ENCODE data around the gene GABRB2.
"Not testable (repeated sequence)": the region's sequence is repeated elsewhere in the genome, so short reads cannot be mapped to it uniquely, and the experiment has no call there.

The GABRB2 gene

DNA sequence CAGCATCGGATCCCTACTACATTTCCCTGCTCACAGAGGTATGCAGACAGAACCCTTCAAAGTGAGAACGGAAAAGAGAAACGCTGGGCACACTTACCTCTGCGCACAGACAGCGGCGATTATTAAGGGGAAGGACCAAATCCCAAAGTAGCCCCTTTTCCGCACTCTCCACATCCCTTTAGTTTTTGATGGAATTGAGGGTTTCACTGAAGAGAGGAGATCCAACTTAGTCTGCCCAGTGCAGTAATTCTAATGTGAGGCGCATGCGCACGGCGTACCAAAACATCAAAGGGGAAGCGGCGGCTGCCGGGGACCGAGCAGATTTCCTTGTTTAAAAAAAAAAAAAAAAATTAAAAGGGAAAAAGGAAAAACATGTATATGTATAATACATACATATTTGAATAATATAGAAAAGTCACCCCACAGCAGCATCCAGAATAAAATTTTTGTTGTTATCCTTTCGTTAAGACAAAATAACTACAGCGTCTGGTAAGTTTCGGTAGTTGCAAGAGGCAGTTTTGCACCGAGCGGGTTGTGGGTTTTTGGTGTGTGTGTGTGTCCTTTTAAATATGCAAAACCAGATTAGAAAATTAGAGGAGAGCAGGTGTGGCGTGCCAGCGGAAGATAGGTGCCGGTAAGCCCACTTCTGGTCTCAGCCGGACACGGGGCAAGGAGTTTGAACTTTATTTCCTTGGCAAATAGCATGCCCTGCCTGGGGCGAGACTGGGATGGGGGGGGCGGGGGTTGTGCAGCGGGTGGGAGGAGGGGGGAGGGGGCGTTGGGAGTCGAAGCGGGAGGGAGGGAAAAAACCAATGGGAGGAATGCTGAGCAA lies at the start of gene GABRB2:
Gene GABRB2 (minus strand): TSS at position 256 of the 832 bp plus-strand sequence. CDS start 82 bp downstream, at position 174.
- DNase-seq = peak; percentile 85

DNA sequence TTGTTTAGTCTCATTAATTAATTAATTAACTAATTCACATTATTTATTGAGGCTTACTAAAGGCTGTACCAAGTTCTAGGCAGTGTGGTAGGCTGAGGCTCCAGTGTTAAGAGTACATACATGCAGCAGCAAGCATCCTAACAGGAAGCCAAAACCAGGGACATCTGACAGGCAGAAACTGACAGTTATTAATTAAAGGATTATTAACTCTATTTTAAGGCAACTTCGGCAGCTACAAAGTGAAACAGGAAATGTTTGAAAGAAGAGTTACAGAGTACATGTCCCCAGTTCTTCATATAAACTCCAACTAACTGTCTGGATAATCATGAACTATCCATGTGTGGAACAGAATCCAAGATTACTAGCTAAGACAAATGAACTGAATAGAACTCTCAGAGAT lies 39.3 kb upstream of the GABRB2 start:
- DNase-seq = no peak

DNA sequence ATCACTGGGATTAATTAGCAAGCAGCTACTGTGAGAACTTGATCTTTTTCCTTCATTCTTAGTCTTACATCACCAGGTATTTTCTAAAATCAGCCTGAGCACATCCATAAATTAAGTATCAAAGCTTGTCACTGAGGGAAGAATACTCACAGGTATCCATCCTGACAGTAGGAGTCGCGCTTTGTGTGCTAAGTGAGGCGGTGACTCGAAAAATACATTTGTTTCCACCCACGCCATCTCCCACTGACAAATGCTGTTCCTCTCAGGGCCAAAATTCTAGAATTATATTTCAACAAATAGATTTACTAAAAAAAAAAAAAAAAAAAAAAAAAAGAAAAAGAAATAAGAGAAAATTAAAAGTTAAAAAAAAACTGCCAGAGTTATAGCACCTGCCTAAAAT lies 34.1 kb upstream of the GABRB2 start:
- DNase-seq = no peak

DNA sequence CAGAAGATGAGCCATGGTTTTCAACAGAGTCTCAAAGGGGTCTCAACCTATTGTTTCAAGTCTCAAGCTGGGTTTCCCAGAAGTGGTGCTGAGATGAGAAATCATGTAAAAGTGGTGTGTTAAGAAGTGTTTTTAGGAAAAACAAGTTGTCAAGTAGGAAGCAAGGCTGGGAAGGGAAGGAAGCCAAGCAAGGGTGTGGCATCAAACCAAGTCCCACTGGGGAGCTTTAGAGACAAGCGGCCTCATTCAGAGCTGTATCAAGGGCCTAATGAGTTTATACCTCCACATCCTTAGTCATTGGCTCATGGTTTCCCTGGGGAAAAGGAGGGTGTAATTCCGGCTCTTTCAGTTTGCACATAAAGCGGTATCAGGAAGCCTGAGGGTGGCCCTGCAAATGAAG lies 26.4 kb upstream of the GABRB2 start:
- no peak for DNase-seq

DNA sequence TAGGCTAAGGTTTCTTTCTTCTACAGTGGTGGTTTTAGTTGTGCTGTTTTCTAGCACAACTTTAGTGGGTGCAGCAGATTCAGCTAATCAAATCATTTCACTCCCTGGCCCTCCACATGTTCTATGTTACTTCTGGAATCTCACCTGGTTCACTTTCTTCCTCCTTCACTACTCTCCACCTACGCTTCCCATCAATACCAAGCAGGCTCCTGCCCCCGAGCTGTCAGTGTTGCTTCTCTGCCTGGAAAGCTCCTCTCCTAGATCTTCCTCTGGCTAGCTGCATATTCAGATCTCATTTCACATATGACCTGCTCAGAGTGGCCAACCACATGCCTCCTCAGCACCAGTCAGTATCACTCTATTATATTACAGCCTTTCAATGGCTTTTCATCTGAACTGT lies 19.6 kb upstream of the GABRB2 start:
- no peak for DNase-seq

DNA sequence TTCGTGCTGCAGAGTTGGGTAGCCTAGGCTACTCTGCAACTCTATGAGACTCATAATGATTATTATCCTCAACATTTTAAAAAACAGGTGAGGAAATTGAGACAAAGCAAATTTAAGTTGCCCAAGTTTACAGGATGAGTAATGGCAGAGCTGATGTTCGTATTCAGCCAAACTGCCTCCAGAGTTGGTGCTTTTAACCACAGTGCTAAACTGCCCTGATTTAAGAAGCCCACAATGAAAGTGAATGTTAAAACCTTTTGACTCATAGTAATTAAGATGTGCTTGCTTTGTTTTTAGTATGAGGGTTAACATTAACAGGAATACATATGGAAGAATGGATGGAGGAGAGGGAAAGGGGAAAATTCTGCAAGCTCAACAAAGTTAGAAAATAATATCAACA lies 15.9 kb upstream of the GABRB2 start:
- DNase-seq = no peak

DNA sequence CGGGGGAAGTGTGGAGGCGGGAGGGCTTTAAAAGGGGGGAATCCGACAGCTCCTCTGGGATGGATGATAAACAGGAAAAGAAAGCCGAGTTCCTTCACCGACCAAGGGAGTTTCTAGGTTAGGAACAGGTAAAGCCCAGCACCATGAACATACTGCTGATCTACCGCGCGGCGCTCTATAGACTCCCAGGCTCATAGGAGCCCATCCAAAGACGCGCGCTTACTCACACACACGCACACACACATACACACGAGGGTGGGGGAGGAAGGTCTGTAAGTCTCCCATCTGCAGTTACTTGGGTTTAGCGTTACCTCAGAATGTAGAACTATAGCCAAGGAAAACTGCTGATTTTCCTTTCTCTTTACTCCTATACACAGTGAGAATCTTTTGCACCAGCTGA lies 2.6 kb upstream of the GABRB2 start:
- peak; percentile 75 for DNase-seq

DNA sequence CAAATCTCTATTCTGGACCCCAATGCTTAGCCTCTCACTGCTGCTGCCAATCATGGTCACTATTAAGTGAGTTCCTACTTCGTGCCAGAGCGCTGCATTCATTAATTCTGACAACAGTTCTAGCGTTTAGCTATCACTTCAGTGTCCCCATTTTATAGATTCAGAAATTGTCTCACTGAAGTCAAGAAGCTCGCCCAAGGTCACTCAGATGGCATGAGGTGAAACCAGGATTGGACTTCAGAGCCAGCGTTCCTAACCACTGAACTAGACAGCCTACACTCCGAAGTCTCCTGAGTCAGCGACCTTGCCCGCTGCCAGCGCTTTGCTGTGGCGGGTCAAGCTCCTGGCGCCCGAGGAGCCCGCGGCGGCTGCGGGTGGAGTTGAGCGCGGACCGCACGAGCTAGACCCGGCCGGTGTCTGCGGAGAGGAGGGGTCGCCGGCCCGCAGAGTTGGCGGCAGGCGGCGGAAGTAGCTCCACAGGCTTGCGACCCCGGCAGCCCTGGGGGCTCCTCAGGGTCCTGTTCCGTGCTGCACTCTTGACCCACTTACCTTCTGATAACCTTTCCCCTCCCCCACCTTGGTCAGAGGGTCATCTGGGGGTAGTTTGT lies 2.1 kb upstream of the GABRB2 start:
- peak; percentile 72 for DNase-seq

DNA sequence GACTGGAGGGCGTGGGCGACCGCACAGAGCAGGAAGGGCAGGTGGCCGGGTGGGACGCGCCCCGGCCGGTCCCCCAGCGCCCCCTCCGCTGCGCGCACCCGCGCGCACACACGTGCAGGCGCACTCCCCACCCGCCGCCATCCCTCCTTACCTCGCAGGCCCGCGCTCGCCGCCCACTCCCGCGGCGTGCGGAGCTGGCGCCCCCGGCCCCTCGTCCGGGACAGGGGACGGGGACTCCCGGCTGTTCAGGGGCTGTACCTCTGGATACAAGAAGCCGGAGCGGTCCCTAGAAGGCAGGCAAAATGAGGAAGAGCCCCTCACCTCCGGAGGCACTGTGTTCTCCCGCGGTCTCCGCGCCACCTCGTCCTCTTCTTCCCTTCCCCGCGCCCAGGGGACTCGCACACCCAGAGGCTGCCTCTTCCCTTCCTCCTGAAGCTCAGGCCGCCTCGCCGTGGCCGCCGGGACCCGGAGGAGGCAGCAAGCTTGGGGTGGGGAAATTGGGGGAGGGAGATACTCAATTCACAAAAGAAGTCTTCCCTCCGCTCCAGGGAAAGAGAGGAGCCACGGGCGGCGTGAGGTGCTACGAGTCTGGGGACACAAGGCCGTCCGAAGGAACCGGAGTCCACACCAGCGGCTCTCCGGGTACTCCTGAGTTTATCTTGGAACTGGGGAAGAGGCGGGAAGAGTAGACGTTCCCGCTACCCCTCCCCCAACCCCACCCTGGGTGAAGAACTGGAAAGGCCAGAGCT lies 1.4 kb upstream of the GABRB2 start:
- peak; percentile 80 for DNase-seq

DNA sequence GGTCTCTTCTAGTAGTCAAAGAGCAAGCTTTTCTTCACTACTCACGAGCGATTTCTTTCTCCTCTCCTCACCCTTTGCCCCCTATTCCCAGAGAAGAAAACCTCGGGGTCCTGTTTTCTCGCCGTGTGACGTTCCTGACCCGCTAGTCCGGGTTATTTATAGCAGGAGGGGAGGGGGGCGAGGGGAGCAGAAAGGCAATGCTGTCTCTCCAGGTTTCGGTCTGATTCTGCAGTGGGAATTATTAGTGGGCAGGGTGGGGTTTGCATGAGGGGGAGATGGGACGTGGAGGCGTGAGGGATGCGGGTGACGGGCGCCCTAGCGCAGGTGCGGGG lies 847 bp upstream of the GABRB2 start:
- DNase-seq = peak; percentile 74

DNA sequence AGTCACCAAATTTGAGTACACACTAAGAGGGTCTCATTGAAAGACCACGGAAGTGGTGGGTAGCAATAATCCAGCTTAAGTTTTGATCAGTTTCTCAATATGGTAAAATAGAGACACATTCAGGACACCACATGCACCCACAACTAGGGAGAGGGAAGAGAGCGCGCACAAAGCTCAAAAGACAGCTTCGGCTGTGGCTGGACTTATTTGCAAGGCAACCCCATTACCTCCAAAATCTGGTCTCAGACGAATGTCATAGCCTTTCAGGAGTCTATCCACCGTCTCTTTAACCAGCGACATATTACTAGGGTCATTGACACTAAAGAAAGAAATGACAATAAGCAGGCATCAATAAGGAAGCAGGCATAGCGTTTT lies 443 bp downstream of the GABRB2 start:
- no peak for DNase-seq

DNA sequence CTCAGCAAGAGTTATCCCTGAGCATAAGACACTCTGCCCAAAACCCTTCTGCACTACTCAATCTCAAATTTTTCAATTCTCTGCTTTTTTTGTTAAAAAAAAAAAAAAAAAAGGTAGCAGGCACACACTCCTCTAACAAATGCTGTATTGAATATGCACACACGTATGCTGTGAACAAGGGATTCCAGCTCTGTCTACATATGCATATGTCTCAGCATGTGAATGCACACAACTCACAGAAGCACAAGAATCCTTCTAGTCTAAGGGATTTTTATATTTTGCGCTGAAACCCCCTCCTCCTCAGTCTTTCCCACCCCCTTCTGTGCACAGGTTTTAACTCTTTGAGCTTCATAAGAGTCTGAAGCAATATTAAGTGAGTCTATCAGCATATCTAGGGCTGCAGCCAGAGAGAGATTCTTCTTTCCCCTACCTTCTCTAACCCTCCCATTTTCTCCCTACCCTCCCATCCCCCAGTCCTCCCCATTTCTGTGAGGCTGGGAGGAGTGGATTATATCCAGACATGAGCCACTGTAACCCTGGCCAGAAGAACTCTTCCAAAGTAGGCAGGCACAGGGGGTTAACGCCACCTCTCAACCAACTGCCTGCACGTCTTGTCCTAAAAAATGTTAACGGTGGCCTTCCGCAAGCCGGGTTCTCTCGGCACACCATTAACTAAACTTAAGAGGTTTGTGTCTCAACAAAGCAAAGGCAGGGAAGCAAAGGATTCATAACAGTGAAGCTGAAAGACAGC lies 1.0 kb downstream of the GABRB2 start:
- DNase-seq = no peak

DNA sequence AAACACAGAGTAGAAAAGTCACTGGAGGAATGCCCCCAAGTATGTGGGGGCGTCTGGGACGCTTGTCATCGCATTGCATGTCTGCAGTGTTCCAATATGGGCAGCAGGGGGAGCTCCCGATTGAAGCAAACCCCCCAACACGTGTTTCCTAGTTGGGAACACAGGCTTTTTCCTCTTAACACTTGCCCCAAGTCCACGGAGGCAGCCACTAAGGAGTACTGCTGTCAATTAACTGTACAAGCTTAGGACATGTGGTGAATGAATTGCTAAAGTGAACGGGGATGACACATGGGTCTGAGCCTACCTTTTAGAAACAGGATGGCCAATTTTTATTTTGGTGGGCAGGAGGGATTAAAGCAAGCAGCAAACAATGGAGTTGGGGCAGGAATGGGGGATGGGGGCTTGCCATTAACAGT lies 2.2 kb downstream of the GABRB2 start:
- peak; percentile 88 for DNase-seq

DNA sequence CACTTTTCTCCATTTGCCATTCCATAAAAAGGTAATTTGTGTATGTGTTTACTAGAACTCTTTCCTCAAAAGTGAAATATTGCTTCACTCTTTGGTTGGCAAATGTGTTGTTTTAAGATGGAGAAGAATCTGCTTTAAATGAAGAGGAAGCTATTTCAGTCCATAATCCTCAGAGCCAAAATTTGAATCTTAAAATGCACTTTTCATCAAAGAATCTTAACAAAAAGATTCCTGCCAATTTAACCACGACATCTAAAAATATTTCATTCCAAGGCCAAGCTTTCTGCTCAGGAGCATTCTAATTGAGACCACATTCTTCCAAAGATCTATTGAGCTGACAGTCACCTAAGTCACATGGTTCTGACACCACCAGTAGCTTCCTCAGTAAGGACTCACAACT lies 7.5 kb downstream of the GABRB2 start:
- DNase-seq = no peak

DNA sequence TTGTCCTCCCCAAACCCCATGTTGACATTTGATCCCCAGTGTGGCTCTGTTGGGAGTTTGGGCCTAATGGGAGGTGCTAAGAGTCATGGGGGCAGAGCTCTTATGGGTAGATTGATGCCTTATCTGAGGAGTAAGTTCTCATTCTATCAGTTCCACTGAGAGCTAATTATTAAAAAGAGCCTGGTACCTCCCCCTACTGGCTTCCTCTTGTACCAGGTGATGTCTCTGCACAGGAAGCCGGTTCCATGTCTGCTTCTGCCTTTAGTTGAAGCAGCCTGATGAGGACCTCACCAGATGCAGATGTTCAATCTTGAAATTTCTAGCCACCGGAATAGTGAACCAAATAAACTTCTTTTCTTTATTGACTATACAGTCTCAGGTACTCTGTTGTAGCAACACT lies 10.8 kb downstream of the GABRB2 start:
- DNase-seq = peak; percentile 62

DNA sequence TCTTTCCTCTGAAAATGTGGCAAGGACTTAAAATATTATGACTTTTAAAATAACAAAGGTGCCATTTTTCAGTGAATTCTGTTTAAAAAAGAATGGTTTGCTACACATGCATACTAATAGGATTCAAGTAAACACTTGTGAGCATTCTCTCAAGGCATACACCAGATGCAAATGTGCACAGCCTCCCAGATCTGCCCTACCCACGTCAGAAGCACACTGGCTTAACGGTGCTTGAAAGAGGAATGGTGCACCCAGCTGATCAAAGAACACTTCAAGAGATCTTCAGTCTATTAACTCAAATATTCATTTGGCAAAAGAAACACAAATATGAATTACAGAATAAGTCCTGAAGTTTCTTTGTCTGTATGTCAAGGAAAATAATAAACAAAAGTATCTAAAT lies 15.8 kb downstream of the GABRB2 start:
- peak; percentile 84 for DNase-seq

DNA sequence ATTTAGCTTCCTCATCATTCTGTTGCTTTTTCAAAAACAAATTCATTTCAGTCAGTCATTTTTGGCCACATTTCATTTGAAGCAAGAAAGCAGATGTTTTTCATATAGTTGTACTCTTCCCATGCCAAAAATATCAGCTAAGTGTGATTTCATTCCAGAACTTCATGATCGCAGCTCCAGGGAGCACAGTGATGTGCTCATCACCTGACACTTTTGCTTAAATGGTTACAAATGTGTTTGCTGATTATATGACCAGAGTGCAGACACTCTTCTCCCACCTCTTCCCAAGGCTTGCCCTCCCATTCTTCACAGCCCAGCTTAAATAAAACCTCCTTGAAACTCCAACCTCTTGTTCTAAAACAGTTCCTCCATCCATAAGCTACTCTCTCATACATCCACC lies 32.6 kb downstream of the GABRB2 start:
- no peak for DNase-seq

DNA sequence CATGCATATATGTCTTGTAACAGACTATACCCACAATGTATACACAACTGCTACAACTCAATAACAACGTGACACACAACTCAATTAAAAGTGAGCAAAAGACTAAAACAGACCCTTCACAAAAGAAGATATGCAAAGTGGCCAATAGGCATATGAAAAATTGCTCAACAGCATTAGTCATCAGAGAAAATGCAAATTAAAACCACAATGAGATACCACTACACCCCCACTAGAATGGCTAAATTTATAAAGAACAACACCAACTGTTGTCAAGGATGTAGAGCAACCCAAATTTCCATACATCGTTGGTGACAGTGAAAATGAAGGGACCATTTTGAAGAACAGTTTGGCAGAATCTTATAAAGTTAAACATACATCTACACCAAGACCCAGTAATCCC lies 38.9 kb downstream of the GABRB2 start:
- DNase-seq = no peak

DNA sequence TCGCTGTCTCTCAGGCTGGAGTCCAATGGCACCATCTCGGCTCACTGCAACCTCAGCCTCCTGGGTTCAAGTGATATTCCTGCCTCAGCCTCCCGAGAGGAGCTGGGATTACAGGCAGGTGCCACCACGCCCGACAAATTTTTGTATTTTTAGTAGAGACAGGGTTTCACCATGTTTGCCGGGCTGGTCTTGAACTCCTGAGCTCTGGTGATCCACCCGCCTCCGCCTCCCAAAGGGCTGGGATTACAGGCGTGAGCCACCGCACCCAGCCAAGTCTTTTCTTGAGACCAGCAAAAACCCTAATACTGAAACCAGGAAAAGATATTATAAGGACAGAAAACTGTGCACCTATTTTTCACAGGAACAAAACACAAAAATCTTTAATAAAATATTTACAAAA lies 41.4 kb downstream of the GABRB2 start:
- not testable (repeated sequence) for DNase-seq

DNA sequence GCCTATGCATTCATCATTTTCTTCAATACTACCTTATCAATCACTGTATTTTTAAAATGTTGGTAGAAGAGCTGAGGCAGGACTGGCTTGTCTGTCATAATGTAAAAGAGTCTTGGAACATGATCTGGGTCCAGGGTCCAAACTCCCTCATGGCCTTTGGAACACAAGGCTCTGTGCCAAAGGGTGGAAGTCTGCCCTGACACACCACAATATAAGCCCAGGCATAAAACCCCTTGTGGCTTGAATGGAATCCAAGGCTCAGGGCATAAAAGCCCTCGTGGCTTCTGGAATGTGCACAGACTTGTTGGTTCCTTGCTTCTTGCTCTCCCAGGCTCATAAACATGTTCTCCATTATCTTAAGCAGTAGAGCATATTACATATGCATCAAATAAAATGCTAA lies 48.0 kb downstream of the GABRB2 start:
- DNase-seq = no peak

DNA sequence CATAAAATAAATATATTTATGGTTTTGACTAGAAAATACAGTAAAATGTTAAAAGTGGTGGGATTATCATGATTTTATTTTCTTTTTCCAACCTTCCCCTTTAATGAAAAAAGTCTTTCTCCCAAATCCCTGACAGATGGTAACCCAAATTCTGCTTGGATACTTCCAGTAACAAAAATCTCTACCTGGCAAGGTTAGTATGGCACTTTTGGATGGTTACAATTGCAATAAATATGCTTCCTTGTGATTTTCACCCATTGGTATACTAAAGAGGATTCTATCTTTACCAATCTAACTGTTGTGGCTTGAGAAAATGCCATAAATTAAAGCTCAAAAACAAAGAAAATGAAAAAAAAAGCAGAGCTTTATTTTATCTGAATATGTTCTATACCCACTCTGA lies 62.8 kb downstream of the GABRB2 start:
- no peak for DNase-seq

DNA sequence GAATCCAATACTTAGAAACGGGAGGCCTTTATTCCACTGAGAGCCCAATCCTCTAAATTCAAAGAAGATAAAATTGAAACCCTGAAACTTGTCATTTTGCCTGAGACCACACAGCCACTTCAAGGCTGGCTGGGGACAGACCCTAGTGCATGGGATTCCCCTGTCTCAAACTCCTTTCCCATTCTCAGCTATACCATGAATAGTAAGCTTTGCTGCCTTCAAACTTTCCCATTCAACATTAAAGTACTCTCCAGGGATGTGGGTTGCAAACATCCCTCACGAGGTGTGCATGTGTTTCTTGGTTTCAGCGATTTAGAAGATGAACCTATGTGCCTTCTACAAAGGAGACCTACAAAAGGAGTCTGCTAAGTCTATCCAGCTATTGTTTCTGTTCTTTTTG lies 64.6 kb downstream of the GABRB2 start:
- DNase-seq = no peak

DNA sequence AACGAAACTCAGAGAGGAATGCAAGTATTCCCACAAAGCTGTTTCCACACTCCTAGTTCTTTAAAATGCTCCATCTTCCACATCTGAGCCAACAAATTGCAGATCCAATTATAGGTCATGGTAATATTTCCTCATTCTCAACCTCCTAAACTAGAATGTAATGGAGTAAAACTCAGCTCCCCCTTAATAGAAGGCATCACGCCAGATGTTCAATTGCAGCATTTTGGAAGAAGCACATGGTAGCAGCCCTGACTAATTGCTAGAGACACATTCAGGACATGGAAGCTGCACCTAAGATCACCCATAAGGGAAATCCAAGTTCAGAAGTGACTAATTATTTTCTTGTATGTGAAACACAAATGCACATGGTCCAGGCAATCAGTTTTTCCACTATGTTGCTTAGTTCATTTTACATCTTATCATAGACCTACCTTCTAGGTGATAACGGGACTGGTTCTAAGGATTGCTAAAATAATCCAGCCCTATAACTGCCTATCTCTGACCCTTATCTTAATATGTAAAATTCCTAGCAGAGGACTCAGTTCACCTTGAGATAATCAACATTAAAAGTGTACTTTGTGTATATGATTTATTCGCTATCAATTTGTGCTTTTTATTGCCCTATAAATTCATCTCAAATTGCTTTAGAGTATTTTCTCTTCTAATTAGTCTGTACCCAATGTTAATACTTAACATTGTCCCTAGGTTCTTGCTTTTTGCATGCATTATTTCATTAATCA lies 75.1 kb downstream of the GABRB2 start:
- no peak for DNase-seq
